Spleen (tissue), 7 donors: ENCODE data around the gene TPPP.
"Not testable (repeated sequence)": the region's sequence is repeated elsewhere in the genome, so short reads cannot be mapped to it uniquely, and the experiment has no call there.

Source experiments
- POLR2A ChIP-seq, 3 donors: fragments of 450-650 bp; IDR thresholded peaks; one replicate each; pipeline ENCODE4 v1.5.1; 2017; ENCODE audit warnings: antibody characterized with exemption in 3 of 3, mild to moderate bottlenecking in 1 of 3
- POLR2AphosphoS5 ChIP-seq, 3 donors: sonication (generic); formaldehyde crosslinking; IDR thresholded peaks; one replicate each; pipeline ENCODE4 v1.5.1; 2017; ENCODE audit warnings: antibody characterized with exemption in 3 of 3
- TF ChIP-seq, protein P1 (sequence below), 11 experiments: fragments of 200-600 bp in 7 of 11; fragments of 450-650 bp in 4 of 11; sonication (generic) in 4 of 11; IDR thresholded peaks in 8 of 11; conservative IDR thresholded peaks in 3 of 11; 1 replicate in 7 of 11; 2 replicates in 4 of 11; pipeline versions ENCODE4 v1.4.0 to v1.8.0; 2016 to 2021; ENCODE audit warnings: antibody characterized with exemption in 11 of 11, inconsistent platforms in 4 of 11, mild to moderate bottlenecking in 1 of 11
- donor health status: DM: no; HTN: no; CAD: no; lungs with moderate emphysema.
- donor health status: DM: no; HTN: no; CAD: no.
- donor health status: DM: no; HTN: no; CAD: no.

- TF ChIP-seq, protein P1, sequence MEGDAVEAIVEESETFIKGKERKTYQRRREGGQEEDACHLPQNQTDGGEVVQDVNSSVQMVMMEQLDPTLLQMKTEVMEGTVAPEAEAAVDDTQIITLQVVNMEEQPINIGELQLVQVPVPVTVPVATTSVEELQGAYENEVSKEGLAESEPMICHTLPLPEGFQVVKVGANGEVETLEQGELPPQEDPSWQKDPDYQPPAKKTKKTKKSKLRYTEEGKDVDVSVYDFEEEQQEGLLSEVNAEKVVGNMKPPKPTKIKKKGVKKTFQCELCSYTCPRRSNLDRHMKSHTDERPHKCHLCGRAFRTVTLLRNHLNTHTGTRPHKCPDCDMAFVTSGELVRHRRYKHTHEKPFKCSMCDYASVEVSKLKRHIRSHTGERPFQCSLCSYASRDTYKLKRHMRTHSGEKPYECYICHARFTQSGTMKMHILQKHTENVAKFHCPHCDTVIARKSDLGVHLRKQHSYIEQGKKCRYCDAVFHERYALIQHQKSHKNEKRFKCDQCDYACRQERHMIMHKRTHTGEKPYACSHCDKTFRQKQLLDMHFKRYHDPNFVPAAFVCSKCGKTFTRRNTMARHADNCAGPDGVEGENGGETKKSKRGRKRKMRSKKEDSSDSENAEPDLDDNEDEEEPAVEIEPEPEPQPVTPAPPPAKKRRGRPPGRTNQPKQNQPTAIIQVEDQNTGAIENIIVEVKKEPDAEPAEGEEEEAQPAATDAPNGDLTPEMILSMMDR (IDR thresholded peaks at IDR 0.05 in 8 of 11, conservative IDR thresholded peaks at IDR 0.05 in 3 of 11), result not testable (repeated sequence)
- TF ChIP-seq POLR2A, POLR2AphosphoS5 (IDR thresholded peaks at IDR 0.05): not testable (repeated sequence)
Observed at GRCh38 chr5:714215-715118, 21.3 kb upstream of the TPPP start.
